Gastroesophageal sphincter (tissue), 4 donors: ENCODE data around the gene LZTS3. TPM values are rescaled to one million over a fixed set of nuclear protein-coding genes. Genes with fewer than 3 reads are reported as not detected.
"Not testable (repeated sequence)": the region's sequence is repeated elsewhere in the genome, so short reads cannot be mapped to it uniquely, and the experiment has no call there.

Experiments
- ATAC-seq: fragments of 150-250 bp; one replicate; pipeline ENCODE4 v1.9.1; 2016; ENCODE audit warnings: mild to moderate bottlenecking, moderate library complexity
- H3K27ac ChIP-seq, 4 donors: fragments of 200-600 bp; sonication (generic) in 3 of 4; 1 replicate in 3 of 4; 2 replicates in 1 of 4; pipeline ENCODE4 v1.5.1; 2016 to 2019
- H3K27me3 ChIP-seq: fragments of 200-600 bp; sonication (generic); one replicate; pipeline ENCODE4 v1.5.1; 2019
- H3K36me3 ChIP-seq, 2 donors: fragments of 200-600 bp; sonication (generic); one replicate each; pipeline ENCODE4 v1.5.1; 2019; ENCODE audit warnings: control low read depth in 1 of 2
- H3K4me1 ChIP-seq, 3 donors: fragments of 200-600 bp; sonication (generic); 1 replicate in 2 of 3; 2 replicates in 1 of 3; pipeline ENCODE4 v1.5.1; 2016 to 2019; ENCODE audit warnings: control low read depth in 2 of 3
- H3K4me3 ChIP-seq, 2 donors: fragments of 200-600 bp; sonication (generic); one replicate each; pipeline ENCODE4 v1.5.1; 2019; ENCODE audit warnings: mild to moderate bottlenecking in 1 of 2, moderate library complexity in 1 of 2
- H3K9me3 ChIP-seq, 3 donors: fragments of 200-600 bp; sonication (generic); one replicate each; pipeline ENCODE4 v1.5.1; 2017 to 2019; ENCODE audit warnings: control low read depth in 2 of 3
- CTCF ChIP-seq, 4 experiments: fragments of 200-600 bp in 2 of 4; fragments of 450-650 bp in 2 of 4; sonication (generic) in 1 of 4; IDR thresholded peaks; one replicate each; pipeline ENCODE4 v1.5.1; 2017 to 2019; ENCODE audit warnings: antibody characterized with exemption in 4 of 4, mild to moderate bottlenecking in 2 of 4, moderate library complexity in 2 of 4
- EP300 ChIP-seq: sonication (generic); formaldehyde crosslinking; IDR thresholded peaks from one replicate; pipeline ENCODE4 v1.6.1; 2017; ENCODE audit warnings: antibody characterized with exemption, mild to moderate bottlenecking
- POLR2A ChIP-seq, 2 donors: fragments of 450-650 bp; IDR thresholded peaks; one replicate each; pipeline ENCODE4 v1.6.1; 2017; ENCODE audit warnings: antibody characterized with exemption in 2 of 2, mild to moderate bottlenecking in 2 of 2, moderate library complexity in 1 of 2
- POLR2AphosphoS5 ChIP-seq: sonication (generic); formaldehyde crosslinking; IDR thresholded peaks from one replicate; pipeline ENCODE4 v1.6.1; 2017; ENCODE audit warnings: antibody characterized with exemption
- WGBS, 2 donors: methylation state at CpG; one replicate each; pipeline ENCODE4 v1.1.5; 2018; ENCODE audit warnings: low coverage in 1 of 2; 5-methylcytosine and 5-hydroxymethylcytosine counted together
- total RNA-seq, 4 donors: library from RNA; depleted of rRNA; stranded (reverse); fragments of >200 nt; gene quantifications; one replicate each; pipeline ENCODE4 v1.1.0, GENCODE V29; 2016

LZTS3 gene
- total RNA-seq, 4 donors from 2014 or later, result 11.3 to 17.0 (median 12.2) TPM

GRCh38 chr20:3190681-3191111 is 17.3 kb upstream of the LZTS3 start:
- H3K36me3 ChIP-seq, result peaks cover 0 to 76% of the 10 kb centered on the region in 2 donors
- H3K4me1 ChIP-seq, result no peaks in the 10 kb centered on the region
- H3K27me3 ChIP-seq, result no peaks in the 10 kb centered on the region
- no peaks in the 10 kb centered on the region for H3K9me3 ChIP-seq
- WGBS, 2 donors, result 53 to 84% methylated on average over 2 to 9 of the region's 14 CpGs
- TF ChIP-seq EP300 (no peak), POLR2A (IDR thresholded peaks at IDR 0.05) (no peak), CTCF (IDR thresholded peaks at IDR 0.05) (no peak)
- H3K27ac ChIP-seq, result no peak overlapping the region
- H3K4me3 ChIP-seq, result no peak overlapping the region
- no peak for ATAC-seq

GRCh38 chr20:3189561-3190131 is 16.3 kb upstream of the LZTS3 start:
- Histone ChIP-seq H3K36me3 (peaks cover 0 to 66% of the 10 kb centered on the region in 2 donors), H3K27me3 (no peaks in the 10 kb centered on the region), H3K27ac (no peak overlapping the region), H3K4me1 (no peaks in the 10 kb centered on the region), H3K9me3 (no peaks in the 10 kb centered on the region), H3K4me3 (no peak overlapping the region)
- no peak for TF ChIP-seq EP300
- no peak for TF ChIP-seq POLR2A (IDR thresholded peaks at IDR 0.05)
- TF ChIP-seq POLR2AphosphoS5, result no peak
- no peak for TF ChIP-seq CTCF (IDR thresholded peaks at IDR 0.05)
- no peak for ATAC-seq
- WGBS, 2 donors, result 100% methylated on average over 1 of the region's 4 CpGs; no CpG with 5 or more reads in 1 of the 2 donors

GRCh38 chr20:3188823-3189413 is 15.6 kb upstream of the LZTS3 start:
- Histone ChIP-seq H3K9me3 (no peaks in the 10 kb centered on the region), H3K27ac (no peak overlapping the region), H3K4me3 (no peak overlapping the region), H3K27me3 (no peaks in the 10 kb centered on the region), H3K36me3 (peaks cover 0 to 59% of the 10 kb centered on the region in 2 donors), H3K4me1 (no peaks in the 10 kb centered on the region)
- WGBS, 2 donors, result 92 to 100% methylated on average over 1 to 2 of the region's 3 CpGs
- no peak for TF ChIP-seq POLR2AphosphoS5
- TF ChIP-seq CTCF (IDR thresholded peaks at IDR 0.05), result no peak
- TF ChIP-seq EP300, result no peak
- no peak for TF ChIP-seq POLR2A (IDR thresholded peaks at IDR 0.05)
- ATAC-seq, result no peak

GRCh38 chr20:3187861-3188260 is 14.5 kb upstream of the LZTS3 start:
- WGBS, 2 donors, result 86 to 93% methylated on average over 5 to 6 of the region's 9 CpGs
- H3K36me3 ChIP-seq, result peaks cover 0 to 48% of the 10 kb centered on the region in 2 donors
- ATAC-seq, H3K4me3 ChIP-seq, H3K4me1 ChIP-seq, H3K9me3 ChIP-seq, H3K27ac ChIP-seq, H3K27me3 ChIP-seq: not testable (repeated sequence)

- ATAC-seq, result no peak
- no peaks in the 10 kb centered on the region for H3K4me1 ChIP-seq
- no peak overlapping the region for H3K4me3 ChIP-seq
- H3K36me3 ChIP-seq, result peaks cover 0 to 10% of the 10 kb centered on the region in 2 donors
- H3K27me3 ChIP-seq, result no peaks in the 10 kb centered on the region
- TF ChIP-seq CTCF (IDR thresholded peaks at IDR 0.05), result no peak
- TF ChIP-seq EP300, result no peak
- no peak for TF ChIP-seq POLR2AphosphoS5
- TF ChIP-seq POLR2A (IDR thresholded peaks at IDR 0.05), result no peak
- H3K27ac ChIP-seq, result no peak overlapping the region
- WGBS, 2 donors, result 93 to 97% methylated on average over 3 of the region's 3 CpGs
- H3K9me3 ChIP-seq, result no peaks in the 10 kb centered on the region
Observed at GRCh38 chr20:3183896-3184612, 10.7 kb upstream of the LZTS3 start.

- H3K27ac ChIP-seq, H3K36me3 ChIP-seq, H3K4me3 ChIP-seq, H3K27me3 ChIP-seq, H3K9me3 ChIP-seq, H3K4me1 ChIP-seq, ATAC-seq: not testable (repeated sequence)
- WGBS, 2 donors, result 94 to 100% methylated on average over 1 to 4 of the region's 5 CpGs
Observed at GRCh38 chr20:3182429-3182828, 9.1 kb upstream of the LZTS3 start.
